PFSK-1 (cell line): ENCODE results near the gene GNAO1.

ENCODE experiments used
- FOXP2 ChIP-seq: optimal IDR thresholded peaks from 2 replicates; pipeline ENCODE3; 2011; ENCODE audit warnings: borderline replicate concordance, control low read depth, inconsistent platforms; ENCODE audit not compliant: insufficient read depth; ENCODE audit errors: extremely low read length, extremely low read depth
- POLR2AphosphoS5 ChIP-seq: IDR thresholded peaks from 2 replicates; pipeline ENCODE4 v1.6.1; 2012; ENCODE audit warnings: low read depth, mild to moderate bottlenecking, control low read depth, low read length, moderate library complexity
- REST ChIP-seq, 2 experiments: IDR thresholded peaks; 2 replicates each; pipeline versions ENCODE4 v1.6.1 to v1.8.0; 2011 to 2012; ENCODE audit warnings: low read depth in 2 of 2, low read length in 2 of 2, control low read depth in 1 of 2, inconsistent platforms in 1 of 2, mild to moderate bottlenecking in 1 of 2, moderate library complexity in 1 of 2; ENCODE audit not compliant: insufficient read depth in 1 of 2
- SIN3A ChIP-seq: IDR thresholded peaks from 2 replicates; pipeline ENCODE4 v1.6.1; 2012; ENCODE audit warnings: mild to moderate bottlenecking, low read length, moderate library complexity, borderline replicate concordance; ENCODE audit not compliant: insufficient read depth
- TAF1 ChIP-seq: IDR thresholded peaks from 2 replicates; pipeline ENCODE4 v1.6.1; 2012; ENCODE audit warnings: low read length, control low read depth, borderline replicate concordance; ENCODE audit not compliant: insufficient read depth

Gene GNAO1

GRCh38 chr16:56212144-56212543 is 20.9 kb downstream of the GNAO1 start:
- TF ChIP-seq TAF1 (no peak), FOXP2 (no peak), POLR2AphosphoS5 (no peak), SIN3A (no peak), REST (IDR thresholded peaks at IDR 0.05; ENCODE audit: insufficient read depth in 1 of 2, low read depth in 2 of 2, low read length in 2 of 2) (no peak)

- TF ChIP-seq SIN3A: no peak
- TF ChIP-seq REST (IDR thresholded peaks at IDR 0.05; ENCODE audit: insufficient read depth in 1 of 2, low read depth in 2 of 2, low read length in 2 of 2): no peak
- no peak for TF ChIP-seq TAF1
- TF ChIP-seq FOXP2: no peak
- no peak for TF ChIP-seq POLR2AphosphoS5
Measured at GRCh38 chr16:56221995-56222394, 30.7 kb downstream of the GNAO1 start.

GRCh38 chr16:56222474-56222997 is 31.2 kb downstream of the GNAO1 start:
- TF ChIP-seq FOXP2 (no peak), POLR2AphosphoS5 (no peak), TAF1 (no peak), REST (IDR thresholded peaks at IDR 0.05; ENCODE audit: insufficient read depth in 1 of 2, low read depth in 2 of 2, low read length in 2 of 2) (no peak), SIN3A (no peak)

- TF ChIP-seq SIN3A: no peak
- no peak for TF ChIP-seq REST (IDR thresholded peaks at IDR 0.05; ENCODE audit: insufficient read depth in 1 of 2, low read depth in 2 of 2, low read length in 2 of 2)
Measured at GRCh38 chr16:56225017-56225742, 33.9 kb downstream of the GNAO1 start.

- TF ChIP-seq SIN3A (no peak), REST (IDR thresholded peaks at IDR 0.05; ENCODE audit: insufficient read depth in 1 of 2, low read depth in 2 of 2, low read length in 2 of 2) (no peak), FOXP2 (no peak), POLR2AphosphoS5 (no peak), TAF1 (no peak)
Measured at GRCh38 chr16:56226187-56226586, 34.9 kb downstream of the GNAO1 start.
